ENCODE measurements around the gene PSMD1. TPM values are rescaled to one million over a fixed set of nuclear protein-coding genes. Genes with fewer than 3 reads are reported as not detected.

The PSMD1 gene
- total RNA-seq, 1 donor from 2014 or later: 55.3 TPM

DNA sequence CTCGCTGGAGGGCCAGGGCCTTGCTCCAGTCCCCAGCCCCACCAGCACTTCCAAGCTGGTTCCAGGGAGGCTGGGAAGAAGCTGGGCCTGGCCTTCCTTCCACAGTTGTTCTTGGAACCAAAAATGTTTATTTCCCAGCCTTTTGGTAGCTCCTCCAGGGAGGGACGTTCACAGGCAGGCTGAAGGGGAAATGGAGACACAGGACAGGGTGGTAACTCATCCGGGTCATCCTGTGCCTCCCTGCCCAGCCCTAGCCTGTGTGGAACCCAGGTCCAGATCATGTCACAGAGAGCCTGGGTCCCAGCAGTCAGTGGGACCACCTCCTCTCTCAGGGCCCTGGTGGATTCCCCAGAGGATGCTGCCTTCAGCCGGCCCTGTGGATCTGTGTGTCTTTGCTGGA lies 129.2 kb downstream of the PSMD1 start:
- Histone ChIP-seq H3K4me1 (peaks cover 55% of the 10 kb centered on the region), H3K9me3 (no peaks in the 10 kb centered on the region), H3K36me3 (no peaks in the 10 kb centered on the region), H3K27ac (peak overlapping the region; percentile 28), H3K27me3 (ENCODE audit: low read depth) (no peaks in the 10 kb centered on the region), H3K4me3 (no peak overlapping the region)
- no peak for ATAC-seq
- no peak for DNase-seq
- intact Hi-C loops (cut with DNase I): no loop called here
- TF ChIP-seq CTCF (IDR thresholded peaks at IDR 0.05): no peak

DNA sequence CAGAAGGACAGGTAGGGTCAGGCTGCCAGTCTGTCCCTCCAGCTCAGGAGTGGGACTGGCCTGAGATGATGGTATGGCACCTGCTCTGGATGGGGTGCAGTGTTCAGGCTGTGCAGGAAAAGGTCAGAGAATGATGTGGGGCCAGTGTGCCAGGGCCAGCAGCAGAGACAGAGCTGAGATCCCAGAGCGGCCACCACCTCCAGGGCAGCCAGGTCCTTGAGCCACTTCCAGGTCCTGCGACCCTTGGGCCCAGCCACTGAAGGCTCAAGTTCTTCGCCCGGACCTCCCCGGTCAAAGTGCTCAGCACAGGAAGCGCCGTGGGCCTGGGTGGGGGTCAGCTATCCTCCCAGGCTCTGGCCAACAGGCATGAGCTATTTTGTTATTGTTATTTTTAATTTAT lies 129.7 kb downstream of the PSMD1 start:
- ATAC-seq: no peak
- Histone ChIP-seq H3K27me3 (ENCODE audit: low read depth) (no peaks in the 10 kb centered on the region), H3K27ac (no peak overlapping the region), H3K4me1 (peaks cover 56% of the 10 kb centered on the region), H3K36me3 (no peaks in the 10 kb centered on the region), H3K4me3 (no peak overlapping the region), H3K9me3 (no peaks in the 10 kb centered on the region)
- no peak for TF ChIP-seq CTCF (IDR thresholded peaks at IDR 0.05)
- intact Hi-C loops (cut with DNase I): no loop called here
- no peak for DNase-seq

DNA sequence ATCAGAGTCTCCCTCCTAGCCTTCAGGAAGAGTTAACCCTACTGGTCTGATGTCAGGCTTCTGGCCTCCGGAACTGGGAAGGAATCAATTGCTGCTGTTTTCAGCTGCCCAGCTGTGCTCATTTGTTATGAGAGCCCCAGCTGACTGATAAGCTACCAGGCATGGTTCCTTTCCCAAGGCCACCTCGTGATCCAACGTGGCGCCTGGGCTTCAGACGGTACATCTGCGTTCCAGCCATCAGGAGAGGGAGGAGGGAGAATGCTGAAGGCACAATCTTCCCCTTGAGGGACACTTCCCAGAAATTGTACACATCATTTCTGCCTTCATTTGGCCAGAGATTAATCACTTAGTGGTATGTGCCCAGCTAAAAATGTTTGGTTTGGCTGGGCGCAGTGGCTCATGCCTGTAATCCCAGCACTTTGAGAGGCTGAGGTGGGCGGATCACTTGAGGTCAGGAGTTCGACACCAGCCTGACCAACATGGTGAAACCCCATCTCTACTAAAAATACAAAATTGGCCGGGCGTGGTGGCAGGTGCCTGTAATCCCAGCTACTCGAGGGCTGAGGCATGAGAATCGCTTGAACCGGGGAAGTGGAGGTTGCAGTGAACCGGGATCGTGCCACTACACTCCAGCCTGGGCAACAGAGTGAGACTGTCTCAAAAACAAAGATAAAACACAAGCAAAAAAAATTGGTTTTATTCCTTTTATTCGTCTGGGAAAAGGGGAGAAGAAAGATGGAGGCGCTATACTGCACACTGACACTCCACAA lies 131.3 kb downstream of the PSMD1 start:
- Histone ChIP-seq H3K9me3 (no peaks in the 10 kb centered on the region), H3K4me3 (no peak overlapping the region), H3K27ac (no peak overlapping the region), H3K27me3 (ENCODE audit: low read depth) (no peaks in the 10 kb centered on the region), H3K36me3 (no peaks in the 10 kb centered on the region), H3K4me1 (peaks cover 56% of the 10 kb centered on the region)
- TF ChIP-seq CTCF (IDR thresholded peaks at IDR 0.05): no peak
- DNase-seq (no peak), ATAC-seq (no peak)
- intact Hi-C loops (cut with DNase I): no loop called here

- no peak for ATAC-seq
- Histone ChIP-seq H3K27me3 (ENCODE audit: low read depth) (no peaks in the 10 kb centered on the region), H3K4me3 (no peak overlapping the region), H3K9me3 (no peaks in the 10 kb centered on the region), H3K27ac (no peak overlapping the region), H3K36me3 (no peaks in the 10 kb centered on the region), H3K4me1 (peaks cover 56% of the 10 kb centered on the region)
- intact Hi-C loops (cut with DNase I): no loop called here
- no peak for DNase-seq
- no peak for TF ChIP-seq CTCF (IDR thresholded peaks at IDR 0.05)
These were observed 132.0 kb downstream of the PSMD1 start for GRCh38 chr2:231188506-231189170.

GRCh38 chr2:231189171-231189530 lies 132.5 kb downstream of the PSMD1 start:
- no peak for TF ChIP-seq CTCF (IDR thresholded peaks at IDR 0.05)
- ATAC-seq (no peak), DNase-seq (no peak)
- Histone ChIP-seq H3K27me3 (ENCODE audit: low read depth) (no peaks in the 10 kb centered on the region), H3K9me3 (no peaks in the 10 kb centered on the region), H3K4me1 (peaks cover 56% of the 10 kb centered on the region), H3K36me3 (no peaks in the 10 kb centered on the region), H3K27ac (peak overlapping the region; percentile 90), H3K4me3 (no peak overlapping the region)
- intact Hi-C loops (cut with DNase I): no loop called here

Measured in lower lobe of right lung (tissue), 2 donors.